Measurements from ENCODE around the gene DEDD. TPM values are rescaled to one million over a fixed set of nuclear protein-coding genes. Genes with fewer than 3 reads are reported as not detected.

DEDD gene
- total RNA-seq, 1 donor from 2014 or later: 46.9 TPM

DNA sequence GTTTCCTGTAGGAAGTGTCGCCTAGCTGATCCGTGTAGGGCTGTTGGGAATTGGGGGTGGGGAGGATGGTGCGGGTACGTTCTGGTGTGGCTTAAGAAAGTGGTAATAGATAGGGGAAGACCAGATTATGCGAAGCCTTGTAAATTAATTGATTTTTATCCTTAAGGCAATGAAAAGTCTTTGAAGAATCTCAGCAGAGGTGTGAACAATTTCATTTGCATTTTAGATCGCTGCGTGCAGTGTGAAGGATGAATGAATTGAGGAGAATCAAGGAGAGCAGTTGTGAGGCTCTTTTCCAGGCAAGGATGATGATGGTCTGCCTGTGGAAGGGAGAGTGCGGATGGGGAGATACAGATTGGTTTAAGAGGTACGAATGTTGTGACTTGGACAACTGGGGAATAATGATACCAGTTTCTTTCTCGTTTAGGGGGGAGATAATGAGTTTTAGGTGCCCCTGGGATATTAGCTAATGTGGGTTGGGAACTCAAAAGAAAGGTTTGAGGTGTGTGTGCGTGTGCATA lies 813 bp upstream of the DEDD start:
- TF ChIP-seq, protein P1, sequence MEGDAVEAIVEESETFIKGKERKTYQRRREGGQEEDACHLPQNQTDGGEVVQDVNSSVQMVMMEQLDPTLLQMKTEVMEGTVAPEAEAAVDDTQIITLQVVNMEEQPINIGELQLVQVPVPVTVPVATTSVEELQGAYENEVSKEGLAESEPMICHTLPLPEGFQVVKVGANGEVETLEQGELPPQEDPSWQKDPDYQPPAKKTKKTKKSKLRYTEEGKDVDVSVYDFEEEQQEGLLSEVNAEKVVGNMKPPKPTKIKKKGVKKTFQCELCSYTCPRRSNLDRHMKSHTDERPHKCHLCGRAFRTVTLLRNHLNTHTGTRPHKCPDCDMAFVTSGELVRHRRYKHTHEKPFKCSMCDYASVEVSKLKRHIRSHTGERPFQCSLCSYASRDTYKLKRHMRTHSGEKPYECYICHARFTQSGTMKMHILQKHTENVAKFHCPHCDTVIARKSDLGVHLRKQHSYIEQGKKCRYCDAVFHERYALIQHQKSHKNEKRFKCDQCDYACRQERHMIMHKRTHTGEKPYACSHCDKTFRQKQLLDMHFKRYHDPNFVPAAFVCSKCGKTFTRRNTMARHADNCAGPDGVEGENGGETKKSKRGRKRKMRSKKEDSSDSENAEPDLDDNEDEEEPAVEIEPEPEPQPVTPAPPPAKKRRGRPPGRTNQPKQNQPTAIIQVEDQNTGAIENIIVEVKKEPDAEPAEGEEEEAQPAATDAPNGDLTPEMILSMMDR (IDR thresholded peaks at IDR 0.05; ENCODE audit: unreplicated experiment): no peak
- peaks cover 6% of the 10 kb centered on the region for H3K36me3 Mint-ChIP-seq (ENCODE audit: insufficient read depth)
- no peak overlapping the region for H3K4me3 Mint-ChIP-seq (ENCODE audit: low read depth)
- H3K27ac Mint-ChIP-seq: no peak overlapping the region
- peaks cover 24% of the 10 kb centered on the region for H3K4me1 Mint-ChIP-seq (ENCODE audit: low read depth)
- H3K9me3 Mint-ChIP-seq (ENCODE audit: low read depth): no peaks in the 10 kb centered on the region
- no peaks in the 10 kb centered on the region for H3K27me3 Mint-ChIP-seq
- no peak for DNase-seq (ENCODE audit: low spot score, unreplicated experiment)

DNA sequence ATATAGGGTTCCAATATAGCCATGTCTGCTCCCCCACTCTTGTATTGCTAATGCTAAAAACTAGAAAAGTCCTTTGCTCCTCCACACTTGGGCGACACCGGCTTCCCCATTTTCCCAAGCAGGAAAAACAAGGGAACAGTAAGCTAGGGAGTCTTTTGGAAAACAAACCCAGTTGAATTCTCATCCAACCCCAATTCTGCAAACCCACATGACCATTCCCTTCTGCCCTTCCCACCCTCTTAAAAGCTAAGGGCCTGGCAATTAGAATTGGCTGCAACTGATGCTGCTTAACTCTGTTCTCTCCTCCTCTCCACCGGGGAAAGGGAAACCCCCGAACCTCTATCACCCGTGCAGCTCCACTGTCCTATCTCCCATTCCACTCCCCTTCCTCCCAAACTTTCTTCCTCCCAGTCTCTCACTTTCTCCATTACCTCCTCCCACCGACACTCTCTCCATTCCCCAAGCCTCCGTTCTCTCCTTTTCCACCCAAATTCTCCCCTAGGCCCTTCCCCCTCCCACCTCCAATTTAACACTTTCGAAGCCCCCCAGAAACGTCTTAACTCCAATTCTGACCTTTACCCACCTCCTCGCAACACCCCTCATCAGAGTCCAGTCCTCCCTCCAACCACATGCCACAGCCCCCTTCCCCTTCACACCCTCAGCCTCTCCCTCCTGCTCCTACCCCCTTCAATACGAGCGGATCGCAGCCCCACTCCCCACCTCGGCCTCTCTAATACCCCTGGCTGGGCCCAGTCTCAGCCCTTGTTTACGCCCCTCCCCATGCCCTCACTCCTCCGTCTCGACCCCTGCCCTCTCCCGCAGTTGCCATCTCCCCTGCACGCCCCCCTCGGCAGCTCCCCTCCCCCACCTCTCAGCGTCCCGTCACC lies 701 bp downstream of the DEDD start:
- Mint-ChIP-seq H3K4me3 (ENCODE audit: low read depth) (no peak overlapping the region), H3K27me3 (no peaks in the 10 kb centered on the region), H3K9me3 (ENCODE audit: low read depth) (no peaks in the 10 kb centered on the region), H3K36me3 (ENCODE audit: insufficient read depth) (peaks cover 13% of the 10 kb centered on the region), H3K4me1 (ENCODE audit: low read depth) (peaks cover 31% of the 10 kb centered on the region), H3K27ac (peak overlapping the region; percentile 90)
- TF ChIP-seq, protein P1 (IDR thresholded peaks at IDR 0.05; ENCODE audit: unreplicated experiment): no peak
- no peak for DNase-seq (ENCODE audit: low spot score, unreplicated experiment)

GRCh38 chr1:161130266-161130665 lies 2.2 kb downstream of the DEDD start:
- Mint-ChIP-seq H3K27ac (peak overlapping the region; percentile 73), H3K9me3 (ENCODE audit: low read depth) (no peaks in the 10 kb centered on the region), H3K36me3 (ENCODE audit: insufficient read depth) (peaks cover 20% of the 10 kb centered on the region), H3K27me3 (no peaks in the 10 kb centered on the region), H3K4me1 (ENCODE audit: low read depth) (peaks cover 28% of the 10 kb centered on the region), H3K4me3 (ENCODE audit: low read depth) (no peak overlapping the region)
- DNase-seq (ENCODE audit: low spot score, unreplicated experiment): no peak
- TF ChIP-seq, protein P1 (IDR thresholded peaks at IDR 0.05; ENCODE audit: unreplicated experiment): no peak

DNA sequence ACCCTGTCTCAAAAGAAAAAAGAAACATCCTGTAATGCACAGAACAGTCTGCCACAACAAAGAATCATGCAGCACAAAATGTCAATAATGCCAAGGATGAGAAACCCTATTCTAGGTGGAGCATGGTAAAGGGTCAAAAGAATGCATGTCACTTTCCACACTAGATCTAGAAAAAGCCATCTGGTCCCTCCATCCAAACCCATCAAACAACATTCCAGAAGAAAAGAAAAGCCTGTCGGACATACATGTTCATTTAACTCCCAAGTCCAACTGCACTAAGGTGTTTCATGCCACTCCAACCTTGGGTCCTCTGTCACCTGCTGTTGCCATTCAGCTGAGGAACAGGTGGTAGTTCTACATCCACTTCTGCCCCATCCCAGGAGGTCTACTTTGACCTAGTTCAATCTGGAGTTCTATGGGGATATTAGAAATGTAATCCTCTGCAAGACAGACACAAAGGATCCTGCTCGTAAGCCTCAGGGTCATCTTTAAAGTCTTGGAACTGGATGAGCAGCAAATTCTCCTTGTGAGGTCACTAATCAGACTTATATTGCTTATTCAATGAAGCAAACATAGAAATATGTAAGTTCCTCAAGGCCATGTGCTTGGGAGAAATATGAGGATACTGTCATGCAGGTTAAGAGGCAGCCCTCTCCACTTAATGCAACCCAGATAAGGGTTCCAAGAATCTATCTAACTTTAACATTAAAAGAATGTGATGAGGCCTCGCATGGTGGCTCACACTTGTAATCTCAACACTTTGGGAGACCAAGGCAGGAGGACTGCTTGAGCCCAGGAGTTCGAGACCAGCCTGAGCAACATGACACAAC lies 3.7 kb downstream of the DEDD start:
- TF ChIP-seq, protein P1 (IDR thresholded peaks at IDR 0.05; ENCODE audit: unreplicated experiment): no peak
- Mint-ChIP-seq H3K4me1 (ENCODE audit: low read depth) (peaks cover 28% of the 10 kb centered on the region), H3K4me3 (ENCODE audit: low read depth) (no peak overlapping the region), H3K27ac (no peak overlapping the region), H3K27me3 (no peaks in the 10 kb centered on the region), H3K36me3 (ENCODE audit: insufficient read depth) (peaks cover 26% of the 10 kb centered on the region), H3K9me3 (ENCODE audit: low read depth) (no peaks in the 10 kb centered on the region)
- DNase-seq (ENCODE audit: low spot score, unreplicated experiment): no peak

- TF ChIP-seq, protein P1 (IDR thresholded peaks at IDR 0.05; ENCODE audit: unreplicated experiment): no peak
- no peaks in the 10 kb centered on the region for H3K9me3 Mint-ChIP-seq (ENCODE audit: low read depth)
- H3K4me3 Mint-ChIP-seq (ENCODE audit: low read depth): no peak overlapping the region
- peaks cover 28% of the 10 kb centered on the region for H3K4me1 Mint-ChIP-seq (ENCODE audit: low read depth)
- H3K27me3 Mint-ChIP-seq: no peaks in the 10 kb centered on the region
- peak overlapping the region; percentile 67 for H3K27ac Mint-ChIP-seq
- H3K36me3 Mint-ChIP-seq (ENCODE audit: insufficient read depth): peaks cover 29% of the 10 kb centered on the region
- no peak for DNase-seq (ENCODE audit: low spot score, unreplicated experiment)
These were observed 4.8 kb downstream of the DEDD start for GRCh38 chr1:161127649-161128048.
